ENCODE results near the gene KCNV2.

The KCNV2 gene

GRCh38 chr9:2764353-2764752, 47.0 kb downstream of the KCNV2 start:
- DNase-seq: no peak

DNA sequence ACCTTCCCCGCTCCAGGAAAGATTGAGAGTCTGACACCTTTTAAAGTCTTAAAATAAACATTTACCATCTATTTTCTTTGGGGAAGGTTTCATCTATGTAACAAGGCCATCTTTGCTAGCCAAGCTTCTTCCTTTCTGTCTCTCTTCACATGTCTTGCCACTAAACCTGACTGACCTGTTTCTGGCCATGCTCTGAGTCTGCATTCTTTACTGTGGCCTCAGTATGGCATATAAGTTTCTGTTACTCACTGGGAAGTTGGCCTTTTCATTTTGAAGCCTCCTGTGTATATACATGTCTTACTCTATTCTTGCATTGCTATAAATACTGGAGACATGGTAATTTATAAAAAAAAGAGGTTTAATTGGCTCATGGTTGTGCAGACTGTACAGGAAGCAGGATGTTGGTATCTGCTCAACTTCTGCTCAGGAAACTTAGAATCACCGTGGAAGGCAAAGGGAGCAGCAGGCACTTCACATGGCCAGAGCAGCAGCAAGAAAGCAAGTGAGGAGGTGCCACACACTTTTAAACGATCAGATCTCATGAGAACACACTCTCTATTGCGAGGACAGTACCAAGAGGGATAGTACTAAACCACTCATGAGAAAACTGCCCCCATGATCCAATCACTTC, 48.1 kb downstream of the KCNV2 start:
- DNase-seq: no peak

DNA sequence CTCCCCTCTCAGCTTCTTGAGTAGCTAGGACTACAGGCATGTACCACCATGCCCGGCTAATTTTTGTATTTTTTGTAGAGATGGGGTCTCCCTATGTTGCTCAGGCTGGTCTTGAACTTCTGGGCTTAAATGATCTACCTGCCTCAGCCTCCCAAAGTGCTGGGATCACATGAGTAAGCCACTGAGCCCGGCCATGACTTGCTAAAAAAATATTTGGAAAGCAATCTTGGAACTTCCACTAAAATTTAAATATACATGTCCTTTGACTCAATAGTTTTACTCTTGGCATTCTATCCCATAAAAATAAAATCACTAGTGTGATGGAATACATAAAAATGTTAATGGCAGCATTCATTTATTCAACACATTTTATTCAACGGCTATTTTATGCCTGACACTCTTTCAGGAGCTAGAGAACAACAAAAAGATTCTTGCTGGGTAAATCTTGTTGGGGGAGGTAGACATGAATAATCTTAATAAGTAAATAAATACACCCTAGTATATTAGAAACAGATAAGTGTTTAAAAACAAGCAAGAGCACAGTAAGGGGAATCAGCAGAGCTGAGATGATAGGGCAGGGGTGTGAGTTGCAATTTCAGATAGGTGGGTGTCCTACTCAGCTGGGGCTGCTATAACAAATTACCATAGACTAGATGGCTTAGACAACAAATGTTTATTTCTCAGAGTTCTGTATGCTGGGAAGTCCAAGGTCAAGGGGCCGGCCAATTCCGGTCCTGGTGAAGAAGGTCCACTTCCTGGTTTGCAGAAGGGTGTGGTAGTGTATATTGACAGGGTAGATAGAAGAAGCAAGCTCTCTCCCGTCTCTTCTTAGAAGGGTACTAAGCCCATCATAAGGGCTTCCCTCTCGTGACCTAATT, 50.7 kb downstream of the KCNV2 start:
- no peak for DNase-seq

DNA sequence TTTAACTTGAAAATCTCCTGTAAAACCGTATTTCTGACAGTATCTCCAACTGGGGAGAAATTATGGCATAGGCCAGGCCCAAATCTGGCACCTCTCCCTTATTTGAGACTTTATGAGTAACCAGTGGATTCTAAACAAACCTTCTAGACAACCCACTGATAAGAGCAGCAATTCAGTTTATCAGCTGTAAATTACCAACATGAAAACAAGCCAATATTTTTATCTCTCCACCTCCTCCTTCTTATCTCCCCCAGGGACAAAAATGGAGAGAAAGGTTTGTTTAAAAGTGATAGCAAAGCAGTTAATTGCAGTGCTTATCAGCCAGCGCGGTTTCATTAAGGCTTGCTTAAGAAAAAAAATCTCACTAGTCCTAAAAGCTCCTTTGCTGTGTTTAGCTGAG, 53.8 kb downstream of the KCNV2 start:
- no peak for DNase-seq

DNA sequence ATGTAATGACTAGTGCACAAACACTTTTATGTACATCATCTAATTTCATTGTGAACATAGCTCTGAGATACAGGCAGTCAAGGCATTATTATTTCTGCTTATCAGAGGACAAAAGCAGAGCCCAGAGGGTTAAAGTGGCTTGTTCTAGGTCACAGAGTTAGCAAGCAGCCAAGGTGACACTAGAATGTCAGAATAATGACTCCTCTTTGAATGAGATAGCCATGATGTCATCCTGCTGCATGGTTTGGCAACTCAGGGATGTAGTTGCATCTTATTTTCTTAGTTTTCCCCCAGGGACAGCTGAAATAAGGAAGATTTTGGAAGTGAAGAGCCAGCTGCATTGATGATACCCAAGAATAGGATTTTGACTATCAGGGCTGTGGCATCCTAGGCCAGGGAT, 54.4 kb downstream of the KCNV2 start:
- no peak for DNase-seq

- no peak for DNase-seq
Observed at GRCh38 chr9:2777454-2777853, 60.1 kb downstream of the KCNV2 start.

DNA sequence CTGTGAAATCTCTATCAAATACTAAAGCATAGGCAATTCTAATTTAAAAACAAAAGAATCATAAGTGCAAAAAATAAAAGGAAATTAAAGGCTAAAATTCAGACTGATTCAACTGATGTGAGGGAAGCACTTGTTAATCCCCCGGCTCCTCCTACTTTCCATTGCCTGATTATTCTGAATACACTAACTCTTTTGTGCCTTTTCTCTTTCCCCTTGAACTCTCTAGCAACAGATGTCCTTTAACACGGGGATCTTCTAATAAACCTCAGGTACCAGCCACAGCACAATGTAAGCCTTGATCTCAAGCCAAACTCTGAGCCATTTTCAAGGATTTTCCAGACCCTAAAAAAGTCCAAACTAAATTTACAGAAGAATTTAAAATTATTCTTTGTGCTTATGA, 61.5 kb downstream of the KCNV2 start:
- DNase-seq: no peak
